Measurements from ENCODE around the gene PSIP1.

Gene PSIP1

GRCh38 chr9:15510789-15511575, at the start of gene PSIP1:
Gene PSIP1 (minus strand): TSS chr9:15510970. CDS start chr9:15510188, 782 bp downstream.
- DNase-seq (peak; percentile 94), ATAC-seq (ENCODE audit: insufficient read depth, low read depth) (peak; percentile 82)
- Histone ChIP-seq H4K20me1 (ENCODE audit: insufficient read depth, low read length) (peaks cover 34% of the 10 kb centered on the region; the same call in 1 of the 2 replicates), H3K36me3 (ENCODE audit: insufficient read depth, low read length) (peaks cover 36% of the 10 kb centered on the region), H3K4me3 (ENCODE audit: low read depth in 1 of 2, low read length in 2 of 2) (peak within 1 kb of the TSS; percentile 75 to 84), H3K4me2 (ENCODE audit: insufficient read depth, low read length) (peak within 1 kb of the TSS; percentile 73), H2AFZ (ENCODE audit: low read depth, low read length) (peak within 1 kb of the TSS; percentile 78), H3K27me3 (ENCODE audit: insufficient read depth, low read length, poor library complexity) (no peaks in the 10 kb centered on the region), H3K9ac (ENCODE audit: low read depth, low read length) (peak within 1 kb of the TSS; percentile 98), H3K79me2 (ENCODE audit: insufficient read depth, low read length) (peaks cover 48% of the 10 kb centered on the region), H3K27ac (ENCODE audit: low read length) (peak within 1 kb of the TSS; percentile 94), H3K9me3 (ENCODE audit: insufficient read depth, low read length, severe bottlenecking) (no peaks in the 10 kb centered on the region), H3K4me1 (ENCODE audit: insufficient read depth, low read length) (peaks cover 51% of the 10 kb centered on the region)
- TF ChIP-seq EZH2 (IDR thresholded peaks at IDR 0.05; ENCODE audit: borderline replicate concordance, low read depth, low read length, severe bottlenecking) (no peak), CTCF (IDR thresholded peaks at IDR 0.05; ENCODE audit: borderline replicate concordance, extremely low read depth, low read length, poor library complexity, severe bottlenecking) (no peak)

- Histone ChIP-seq H3K27ac (ENCODE audit: low read length) (peak overlapping the region; percentile 99), H2AFZ (ENCODE audit: low read depth, low read length) (peak overlapping the region; percentile 97), H4K20me1 (ENCODE audit: insufficient read depth, low read length) (no peaks in the 10 kb centered on the region), H3K36me3 (ENCODE audit: insufficient read depth, low read length) (no peaks in the 10 kb centered on the region), H3K9me3 (ENCODE audit: insufficient read depth, low read length, severe bottlenecking) (no peaks in the 10 kb centered on the region), H3K9ac (ENCODE audit: low read depth, low read length) (peak overlapping the region; percentile 72), H3K79me2 (ENCODE audit: insufficient read depth, low read length) (no peaks in the 10 kb centered on the region), H3K4me2 (ENCODE audit: insufficient read depth, low read length) (peak overlapping the region; percentile 86), H3K4me3 (ENCODE audit: low read depth in 1 of 2, low read length in 2 of 2) (peak overlapping the region; percentile 62 to 83), H3K27me3 (ENCODE audit: insufficient read depth, low read length, poor library complexity) (no peaks in the 10 kb centered on the region), H3K4me1 (ENCODE audit: insufficient read depth, low read length) (peaks cover 25% of the 10 kb centered on the region)
- TF ChIP-seq CTCF (IDR thresholded peaks at IDR 0.05; ENCODE audit: borderline replicate concordance, extremely low read depth, low read length, poor library complexity, severe bottlenecking) (no peak), EZH2 (IDR thresholded peaks at IDR 0.05; ENCODE audit: borderline replicate concordance, low read depth, low read length, severe bottlenecking) (no peak)
- DNase-seq (no peak), ATAC-seq (ENCODE audit: insufficient read depth, low read depth) (no peak; the same call in 2 of the 3 replicates)
Observed at GRCh38 chr9:15553528-15553898, 42.7 kb upstream of the PSIP1 start.

GRCh38 chr9:15552636-15553527, 42.1 kb upstream of the PSIP1 start, which contains the start of gene CCDC171:
Gene CCDC171 (plus strand): TSS chr9:15553043. CDS start chr9:15564089, 11,046 bp downstream.
- H3K4me3 ChIP-seq (ENCODE audit: low read depth in 1 of 2, low read length in 2 of 2): peak within 1 kb of the TSS; percentile 62 to 83
- H3K36me3 ChIP-seq (ENCODE audit: insufficient read depth, low read length): no peaks in the 10 kb centered on the region
- H3K9ac ChIP-seq (ENCODE audit: low read depth, low read length): peak within 1 kb of the TSS; percentile 72
- peak within 1 kb of the TSS; percentile 86 for H3K4me2 ChIP-seq (ENCODE audit: insufficient read depth, low read length)
- no peaks in the 10 kb centered on the region for H3K79me2 ChIP-seq (ENCODE audit: insufficient read depth, low read length)
- no peak for TF ChIP-seq EZH2 (IDR thresholded peaks at IDR 0.05; ENCODE audit: borderline replicate concordance, low read depth, low read length, severe bottlenecking)
- peak; percentile 2 for TF ChIP-seq CTCF (IDR thresholded peaks at IDR 0.05; ENCODE audit: borderline replicate concordance, extremely low read depth, low read length, poor library complexity, severe bottlenecking)
- DNase-seq: peak; percentile 93
- H3K4me1 ChIP-seq (ENCODE audit: insufficient read depth, low read length): peaks cover 25% of the 10 kb centered on the region
- H2AFZ ChIP-seq (ENCODE audit: low read depth, low read length): peak within 1 kb of the TSS; percentile 97
- no peaks in the 10 kb centered on the region for H4K20me1 ChIP-seq (ENCODE audit: insufficient read depth, low read length)
- H3K27me3 ChIP-seq (ENCODE audit: insufficient read depth, low read length, poor library complexity): no peaks in the 10 kb centered on the region
- peak within 1 kb of the TSS; percentile 99 for H3K27ac ChIP-seq (ENCODE audit: low read length)
- peak; percentile 88 for ATAC-seq (ENCODE audit: insufficient read depth, low read depth)
- no peaks in the 10 kb centered on the region for H3K9me3 ChIP-seq (ENCODE audit: insufficient read depth, low read length, severe bottlenecking)
